Measurements from ENCODE around the gene MC1R. TPM values are rescaled to one million over a fixed set of nuclear protein-coding genes. Genes with fewer than 3 reads are reported as not detected.

The MC1R gene
- total RNA-seq, 1 experiment from 2014 or later, result 3.8 TPM

GRCh38 chr16:89869911-89870310 is 48.8 kb upstream of the MC1R start:
- H3K4me1 Mint-ChIP-seq, result no peaks in the 10 kb centered on the region
- H3K4me3 Mint-ChIP-seq, result no peak overlapping the region
- peaks cover 4% of the 10 kb centered on the region; the same call in 1 of the 2 replicates for H3K27me3 Mint-ChIP-seq (ENCODE audit: low read depth)
- peaks cover 24% of the 10 kb centered on the region for H3K36me3 Mint-ChIP-seq
- POLR2A ChIA-PET, result no interaction called here
- peaks cover 9% of the 10 kb centered on the region for H3K9me3 Mint-ChIP-seq
- DNase-seq (ENCODE audit: low spot score) (no peak), ATAC-seq (no peak)
- TF ChIP-seq GRHL2 (CRISPR knock-in tag; IDR thresholded peaks at IDR 0.05; ENCODE audit: insufficient replicate concordance, severe bottlenecking), result no peak
- no peak for TF ChIP-seq MLX (CRISPR knock-in tag; IDR thresholded peaks at IDR 0.05)
- TF ChIP-seq ZNF671 (CRISPR knock-in tag; IDR thresholded peaks at IDR 0.05), result no peak
- no peak for TF ChIP-seq ATF6 (CRISPR knock-in tag; IDR thresholded peaks at IDR 0.05)
- no peak for TF ChIP-seq JAZF1 (CRISPR knock-in tag; IDR thresholded peaks at IDR 0.05)
- no peak for TF ChIP-seq PREB (CRISPR knock-in tag; IDR thresholded peaks at IDR 0.05; ENCODE audit: borderline replicate concordance)
- TF ChIP-seq USF1 (CRISPR knock-in tag; IDR thresholded peaks at IDR 0.05), result no peak
- no peak for TF ChIP-seq NR1H2 (CRISPR knock-in tag; IDR thresholded peaks at IDR 0.05)
- no peak for TF ChIP-seq ZNF532 (CRISPR knock-in tag; IDR thresholded peaks at IDR 0.05; ENCODE audit: borderline replicate concordance)
- no peak for TF ChIP-seq ZNF423 (CRISPR knock-in tag; IDR thresholded peaks at IDR 0.05)
- TF ChIP-seq RELA (CRISPR knock-in tag; IDR thresholded peaks at IDR 0.05; ENCODE audit: borderline replicate concordance), result no peak
- no peak for TF ChIP-seq EMX1 (CRISPR knock-in tag; IDR thresholded peaks at IDR 0.05)
- no peak for TF ChIP-seq SMAD3 (CRISPR knock-in tag; IDR thresholded peaks at IDR 0.05; ENCODE audit: borderline replicate concordance)
- no peak for TF ChIP-seq ATF1 (CRISPR knock-in tag; IDR thresholded peaks at IDR 0.05)
- no peak for TF ChIP-seq SP1 (CRISPR knock-in tag; conservative IDR thresholded peaks at IDR 0.05)
- no peak for TF ChIP-seq NR3C1 (CRISPR knock-in tag; conservative IDR thresholded peaks at IDR 0.05; ENCODE audit: low read depth)
- no peak for TF ChIP-seq CREM (CRISPR knock-in tag; IDR thresholded peaks at IDR 0.05)
- TF ChIP-seq ZBTB43 (CRISPR knock-in tag; IDR thresholded peaks at IDR 0.05), result no peak
- H3K27ac Mint-ChIP-seq, result no peak overlapping the region
- CTCF ChIA-PET, result no interaction called here

Measured in WTC11 (cell line).